HG03457 (cell line): ENCODE measurements around the gene FOXN4.

Source experiments
- ATAC-seq: cut with Tn5 transposase; IDR thresholded peaks from one replicate; pipeline ENCODE4 v1.9.1; 2021; ENCODE audit warnings: moderate number of reproducible peaks; ENCODE audit not compliant: unreplicated experiment

Gene FOXN4

GRCh38 chr12:109286252-109286651, 22.8 kb downstream of the FOXN4 start:
- ATAC-seq = no peak

DNA sequence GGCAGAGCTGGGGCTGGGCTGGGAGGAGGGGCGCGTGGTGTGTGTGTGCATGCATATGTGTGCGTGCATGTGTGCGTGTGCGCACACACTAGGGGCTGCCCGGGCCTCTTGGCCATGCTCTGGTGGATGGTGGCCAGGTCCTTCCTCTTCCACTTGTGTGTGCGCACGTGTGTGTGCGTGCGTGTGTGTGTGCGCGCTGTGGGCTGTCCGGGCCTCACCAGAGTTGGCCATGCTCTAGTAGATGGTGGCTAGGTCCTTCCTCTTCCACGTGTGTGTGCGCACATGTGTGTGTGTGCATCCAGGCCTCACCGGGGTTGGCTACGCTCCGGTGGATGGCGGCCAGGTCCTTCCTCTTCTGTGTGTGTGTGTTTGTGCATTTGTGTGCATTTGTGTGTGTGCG, 24.7 kb downstream of the FOXN4 start:
- no peak for ATAC-seq

GRCh38 chr12:109281452-109281851, 27.6 kb downstream of the FOXN4 start:
- no peak for ATAC-seq

DNA sequence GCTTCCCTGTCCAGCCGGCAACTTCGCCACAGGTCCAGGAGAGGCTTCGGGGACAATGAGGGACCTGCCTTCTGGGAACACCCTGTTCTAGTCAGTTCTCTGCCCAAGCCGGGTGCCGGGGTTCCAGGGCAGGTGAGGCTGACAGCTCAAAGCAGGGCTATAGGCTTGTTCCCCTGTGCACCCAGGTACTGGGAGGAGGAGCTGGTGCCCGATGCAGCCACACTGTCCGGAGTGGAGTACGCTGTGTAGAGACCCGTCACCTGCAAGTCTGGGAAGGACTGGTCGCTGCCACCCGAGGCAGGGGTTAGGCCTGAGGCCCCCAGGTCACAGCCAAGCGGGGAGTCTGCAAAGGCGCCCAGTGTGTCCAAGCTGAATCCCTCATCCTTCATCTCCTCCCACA, 29.6 kb downstream of the FOXN4 start:
- ATAC-seq = no peak

- no peak for ATAC-seq
Observed at GRCh38 chr12:109278912-109279311, 30.2 kb downstream of the FOXN4 start.

DNA sequence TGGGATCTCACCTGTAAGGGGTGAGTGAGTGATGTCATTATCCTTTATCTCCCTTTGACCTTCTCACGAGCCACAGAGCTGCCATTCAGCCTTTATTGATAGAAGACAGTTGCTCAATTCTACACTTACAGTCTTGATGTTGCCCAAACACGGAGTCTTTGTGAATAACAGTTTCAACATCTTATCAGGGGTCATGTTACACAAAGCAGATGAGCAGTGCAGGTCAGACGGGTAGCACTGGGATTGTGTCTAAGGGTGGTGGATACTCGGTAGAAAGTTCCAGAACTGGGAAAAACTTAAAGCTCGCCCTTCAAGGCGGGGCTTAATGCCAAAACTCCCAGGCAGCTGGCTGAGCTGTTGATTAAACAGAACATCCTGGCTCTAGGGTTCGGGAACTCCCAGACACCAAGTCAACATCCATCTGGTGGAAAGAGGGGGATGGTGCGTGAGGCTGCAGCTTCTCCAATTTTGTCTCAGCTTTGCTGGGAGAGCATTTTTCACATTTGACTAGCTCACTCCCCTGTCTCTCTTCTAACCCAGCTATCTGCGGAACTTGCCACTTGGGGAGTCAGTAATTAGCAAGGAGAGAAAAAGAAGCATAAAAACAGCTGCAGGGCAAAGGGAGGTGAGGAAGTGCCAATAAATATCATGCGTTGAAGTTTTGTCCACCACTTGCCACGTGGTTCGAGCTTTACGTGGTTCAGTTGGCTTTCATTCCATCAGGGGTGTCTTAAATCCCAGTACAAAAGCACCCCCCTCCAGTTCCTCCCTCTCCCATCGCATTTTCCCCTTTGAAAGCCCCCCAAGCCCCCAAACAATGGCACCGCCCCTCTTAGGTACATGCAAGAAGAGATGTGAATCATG, 31.0 kb downstream of the FOXN4 start:
- ATAC-seq = no peak

- no peak for ATAC-seq
Observed at GRCh38 chr12:109277255-109277898, 31.7 kb downstream of the FOXN4 start.

DNA sequence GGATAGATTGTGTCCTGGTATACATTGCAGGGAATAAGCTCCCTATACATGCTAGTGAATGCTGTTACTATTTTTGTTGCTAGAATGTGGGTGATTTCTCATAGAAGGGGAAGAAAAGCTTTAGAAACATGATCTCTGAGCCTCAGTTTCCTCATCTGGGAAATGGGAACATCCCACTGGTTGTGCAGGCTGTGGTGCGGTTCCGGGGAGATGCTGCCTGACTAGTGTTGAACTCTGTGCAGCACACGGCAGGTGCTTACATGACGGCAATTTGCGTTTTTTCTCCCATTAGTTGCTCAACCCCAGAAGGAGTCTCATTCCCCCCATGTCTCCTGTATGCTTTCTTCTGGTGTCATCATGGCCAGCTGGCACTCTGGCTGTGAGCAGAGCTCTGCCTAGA, 32.9 kb downstream of the FOXN4 start:
- no peak for ATAC-seq

DNA sequence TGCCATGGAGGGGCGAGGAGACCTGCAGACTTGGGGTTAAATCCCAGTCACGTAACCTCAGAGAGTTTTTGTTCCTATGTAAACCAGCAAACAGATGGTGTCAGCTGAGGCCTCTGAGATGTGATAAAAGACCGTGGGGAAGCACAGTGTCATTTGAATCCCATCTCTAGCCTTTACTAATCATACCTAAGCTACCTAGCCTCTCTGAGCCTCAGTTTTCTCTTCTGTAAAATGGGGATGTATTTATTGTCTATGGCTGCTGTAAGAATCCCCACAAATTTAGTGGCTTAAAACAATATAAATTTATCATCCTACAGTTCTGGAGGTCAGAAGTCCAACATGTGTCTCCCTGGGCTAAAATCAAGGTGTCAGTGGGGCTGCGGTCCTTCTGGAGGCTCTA, 33.9 kb downstream of the FOXN4 start:
- ATAC-seq = no peak

DNA sequence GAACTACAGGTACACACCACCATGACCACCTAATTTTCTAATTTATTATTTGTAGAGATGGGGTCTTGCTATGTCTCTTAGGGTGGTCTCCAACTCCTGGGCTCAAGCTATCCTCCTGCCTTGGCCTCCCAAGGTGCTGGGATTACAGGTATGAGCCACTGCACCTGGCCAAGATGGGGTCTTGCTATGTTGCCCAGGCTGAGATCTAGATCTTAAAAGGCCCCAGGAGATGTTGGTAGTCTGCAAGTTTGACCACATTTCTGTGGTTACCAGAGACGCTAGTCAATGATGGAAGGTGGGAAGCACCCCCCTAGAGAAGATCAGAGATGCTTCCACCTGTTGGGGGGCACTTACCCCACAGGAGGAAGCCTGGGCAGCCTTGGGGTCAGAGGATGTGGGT, 34.7 kb downstream of the FOXN4 start:
- ATAC-seq = no peak

- ATAC-seq = no peak
Observed at GRCh38 chr12:109273354-109273753, 35.7 kb downstream of the FOXN4 start.

DNA sequence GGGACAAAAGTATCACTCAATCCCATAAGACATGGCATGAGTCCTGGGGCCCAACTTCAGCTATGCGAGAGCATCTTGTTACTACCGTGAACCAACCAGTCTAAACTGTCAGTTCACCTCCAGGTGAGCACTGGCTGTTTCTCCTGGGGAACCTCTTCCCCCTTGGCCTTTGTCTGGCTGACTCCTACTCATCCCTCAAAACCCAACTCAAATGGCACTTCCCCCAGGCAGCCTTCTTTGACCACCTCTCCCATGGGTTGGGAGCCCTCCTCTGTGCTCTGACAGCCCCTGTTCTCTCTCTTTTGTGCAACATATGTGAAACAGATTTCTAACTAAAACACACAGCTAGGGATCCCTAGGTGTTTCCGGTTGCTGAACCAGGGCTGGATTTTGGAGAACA, 37.7 kb downstream of the FOXN4 start:
- no peak for ATAC-seq

- ATAC-seq = no peak
Observed at GRCh38 chr12:109270494-109270893, 38.6 kb downstream of the FOXN4 start.

DNA sequence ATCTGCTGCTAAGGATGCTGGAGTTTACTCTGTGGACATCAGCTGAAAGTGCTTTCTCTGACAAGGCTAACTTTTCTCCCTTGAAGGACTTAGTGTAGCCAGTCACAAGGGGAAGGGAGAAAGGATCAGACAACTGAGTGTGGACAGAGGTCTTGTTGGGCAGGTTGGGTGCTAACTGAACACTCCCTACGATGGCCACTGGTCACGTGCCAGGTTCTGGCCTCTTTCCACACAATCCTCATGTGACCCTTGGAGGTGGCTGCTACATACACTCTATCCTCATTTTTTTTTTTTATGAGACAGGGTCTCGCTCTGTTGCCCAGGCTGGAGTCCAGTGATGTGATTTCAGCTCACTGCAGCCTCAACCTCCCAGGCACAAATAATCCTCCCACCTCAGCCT, 39.7 kb downstream of the FOXN4 start:
- no peak for ATAC-seq

DNA sequence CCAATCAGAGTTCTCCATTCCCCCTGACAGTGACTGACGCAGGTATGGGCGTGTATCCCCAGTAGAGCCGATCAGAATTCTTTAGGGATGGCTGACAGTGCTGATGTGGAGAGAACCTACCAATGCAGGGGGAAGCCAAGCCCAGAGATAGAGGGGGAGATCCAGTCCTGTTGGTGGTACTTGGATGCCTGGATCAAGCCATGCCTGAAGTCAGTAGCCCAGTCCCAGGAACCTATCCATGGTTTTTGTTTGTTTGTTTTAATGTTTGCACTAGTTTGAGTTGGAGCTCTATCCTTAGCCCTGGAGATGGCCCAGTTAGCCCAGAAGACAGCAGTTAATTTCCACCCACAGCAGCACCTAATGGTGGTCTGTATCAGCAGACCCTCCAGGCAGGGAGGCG, 40.2 kb downstream of the FOXN4 start:
- no peak for ATAC-seq

GRCh38 chr12:109267361-109267760, 41.7 kb downstream of the FOXN4 start:
- ATAC-seq = no peak

DNA sequence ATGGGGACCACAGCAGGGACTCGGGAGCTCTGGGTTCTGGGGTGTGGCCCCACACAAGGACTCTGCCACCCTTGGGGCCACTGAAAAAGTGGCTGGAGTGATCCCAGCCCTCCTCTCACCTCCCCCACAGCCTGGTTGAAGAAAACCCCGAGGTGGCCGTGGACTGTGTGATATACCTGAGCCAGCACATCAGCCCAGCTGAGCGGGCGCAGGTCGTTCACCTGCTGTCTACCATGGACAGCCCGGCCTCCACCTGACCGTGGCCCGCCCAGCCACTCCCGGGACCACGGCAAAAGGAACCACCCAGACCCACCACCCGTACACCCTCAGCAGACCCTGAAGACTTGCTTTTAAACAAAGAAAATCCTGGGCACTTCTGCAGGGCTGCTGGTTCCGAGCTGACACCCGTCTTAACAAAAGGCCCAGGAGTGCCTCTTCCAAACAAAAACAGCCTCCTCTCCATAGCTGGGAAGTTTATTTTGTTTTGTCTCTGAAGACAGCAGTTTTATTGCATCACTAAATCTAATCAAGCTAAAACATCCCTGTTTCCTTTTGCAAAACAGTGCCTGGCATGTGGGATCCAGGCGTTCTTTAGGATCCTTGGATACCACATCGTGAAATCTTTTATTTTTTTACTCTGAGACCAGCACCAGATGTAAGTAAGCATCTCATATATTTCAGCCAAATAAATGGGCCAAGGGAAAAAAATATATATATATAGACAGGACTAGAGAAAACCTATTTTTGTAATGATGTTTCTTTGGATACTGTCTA, 42.8 kb downstream of the FOXN4 start:
- ATAC-seq = no peak

GRCh38 chr12:109264943-109265650, 44.0 kb downstream of the FOXN4 start:
- ATAC-seq = no peak

- no peak for ATAC-seq
Observed at GRCh38 chr12:109264095-109264942, 44.8 kb downstream of the FOXN4 start.

DNA sequence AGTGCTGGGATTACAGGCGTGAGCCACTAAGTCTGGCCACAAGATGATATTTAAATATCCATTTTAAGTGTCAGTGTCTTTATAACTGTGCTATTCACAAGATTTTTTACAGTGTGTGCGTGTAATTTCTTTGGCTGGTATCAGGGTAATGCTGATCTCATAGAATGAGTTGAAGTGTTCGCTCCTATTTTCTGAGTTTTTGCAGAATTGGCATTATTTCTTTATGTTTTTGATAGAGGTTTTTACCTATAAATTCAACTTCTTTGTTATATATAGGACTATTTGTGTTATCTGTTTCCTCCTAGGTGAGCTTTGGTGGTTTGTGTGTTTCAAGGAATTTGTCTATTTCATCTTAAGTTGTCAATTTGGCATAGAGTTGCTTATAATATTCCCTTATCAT, 45.6 kb downstream of the FOXN4 start:
- no peak for ATAC-seq
